Activated CD8-positive, alpha-beta memory T cell treated with anti-CD3 and anti-CD28 coated beads for 4 hours (primary cell): Measurements from ENCODE around the gene MAB21L3.

Experiments
- DNase-seq, 2 donors: peaks; one replicate each; pipeline ENCODE4 v3.0.0-alpha.2; 2020; ENCODE audit warnings: low read depth in 2 of 2

Gene MAB21L3

DNA sequence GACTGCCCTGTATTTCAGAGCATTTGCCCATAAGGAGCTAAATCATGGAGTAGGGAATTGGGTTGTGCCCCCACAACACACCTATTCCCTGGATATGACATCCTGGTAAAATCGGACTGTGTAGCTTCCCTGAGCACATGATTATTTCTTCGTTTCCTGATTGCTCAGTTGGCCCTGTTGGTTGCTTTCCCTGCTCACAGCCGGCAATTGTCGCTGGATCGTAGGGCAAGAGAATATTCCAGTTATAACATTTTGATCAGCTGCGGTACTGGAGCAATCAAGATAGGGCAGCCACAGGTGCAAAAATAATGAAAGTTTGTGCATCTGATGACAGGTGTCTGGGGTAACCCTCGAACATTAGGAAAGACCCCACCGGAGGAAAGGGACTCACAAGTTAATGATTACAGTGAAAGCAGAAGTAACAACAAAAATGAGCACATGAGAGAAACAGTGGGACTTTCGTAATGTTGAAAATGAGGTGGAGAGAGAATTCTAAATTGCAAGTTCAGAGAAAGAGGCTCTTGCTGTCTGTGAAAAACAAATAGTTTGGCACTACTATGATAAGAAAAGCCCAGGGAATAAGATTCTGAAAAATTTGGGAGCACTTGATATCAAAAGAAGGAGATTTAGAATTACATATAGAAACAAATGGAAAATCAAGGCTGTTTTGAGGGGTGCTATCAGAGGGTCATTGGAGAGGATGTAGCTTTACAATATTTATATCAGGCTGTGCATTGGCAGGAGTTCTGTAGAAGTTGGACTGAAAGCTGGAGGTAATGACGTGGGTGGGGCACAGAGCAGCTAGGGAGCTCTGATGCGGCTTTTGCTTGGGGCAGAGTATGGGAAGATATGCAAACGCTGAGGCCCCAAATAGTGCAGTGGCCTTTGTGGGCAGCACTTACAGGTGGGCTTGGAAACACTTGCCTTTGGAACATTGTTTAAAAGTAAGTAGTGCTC is at the start of gene MAB21L3:
Gene MAB21L3, plus strand, starts transcription at position 833 of the 957 bp plus-strand sequence. CDS start 1,217 bp downstream, outside the sequence.
- no peak for DNase-seq

DNA sequence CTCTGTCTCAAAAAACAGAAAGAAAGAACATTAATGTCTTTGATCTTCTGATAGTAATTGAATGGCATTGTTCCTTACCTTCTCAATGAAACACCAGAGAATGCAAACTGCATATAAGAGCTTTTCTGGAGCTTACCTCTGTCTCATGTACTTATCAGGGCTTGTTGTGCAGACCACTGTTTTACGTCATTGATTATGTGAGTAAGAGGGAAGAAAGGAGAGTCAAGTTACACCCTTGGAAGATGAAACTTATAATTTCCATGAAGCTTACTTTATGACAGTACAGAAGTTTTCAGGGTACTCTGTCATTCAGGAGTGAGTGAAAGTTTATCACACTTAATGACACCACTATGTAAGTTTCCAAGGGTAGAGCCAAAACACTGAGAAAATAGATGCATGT is 49.0 kb upstream of the MAB21L3 start:
- DNase-seq = no peak

DNA sequence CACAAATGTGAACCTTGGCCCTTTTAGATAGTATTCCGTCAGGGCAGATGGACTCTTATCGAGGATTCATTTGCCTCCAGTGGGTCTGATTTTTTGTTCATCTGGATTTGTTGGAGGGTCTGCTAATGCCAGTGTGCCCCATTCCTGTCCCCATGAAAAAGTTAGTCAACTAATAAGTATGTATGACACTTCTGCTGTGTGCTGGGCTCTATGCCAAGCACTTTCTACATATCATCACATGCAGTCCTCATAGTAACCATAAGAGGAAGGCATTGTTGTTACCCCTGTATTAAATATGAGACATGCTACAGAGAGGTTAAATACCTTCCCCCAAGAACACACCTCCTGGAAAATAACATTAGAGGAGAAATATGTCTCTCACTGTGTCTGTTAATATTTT is 46.6 kb upstream of the MAB21L3 start:
- DNase-seq = no peak

DNA sequence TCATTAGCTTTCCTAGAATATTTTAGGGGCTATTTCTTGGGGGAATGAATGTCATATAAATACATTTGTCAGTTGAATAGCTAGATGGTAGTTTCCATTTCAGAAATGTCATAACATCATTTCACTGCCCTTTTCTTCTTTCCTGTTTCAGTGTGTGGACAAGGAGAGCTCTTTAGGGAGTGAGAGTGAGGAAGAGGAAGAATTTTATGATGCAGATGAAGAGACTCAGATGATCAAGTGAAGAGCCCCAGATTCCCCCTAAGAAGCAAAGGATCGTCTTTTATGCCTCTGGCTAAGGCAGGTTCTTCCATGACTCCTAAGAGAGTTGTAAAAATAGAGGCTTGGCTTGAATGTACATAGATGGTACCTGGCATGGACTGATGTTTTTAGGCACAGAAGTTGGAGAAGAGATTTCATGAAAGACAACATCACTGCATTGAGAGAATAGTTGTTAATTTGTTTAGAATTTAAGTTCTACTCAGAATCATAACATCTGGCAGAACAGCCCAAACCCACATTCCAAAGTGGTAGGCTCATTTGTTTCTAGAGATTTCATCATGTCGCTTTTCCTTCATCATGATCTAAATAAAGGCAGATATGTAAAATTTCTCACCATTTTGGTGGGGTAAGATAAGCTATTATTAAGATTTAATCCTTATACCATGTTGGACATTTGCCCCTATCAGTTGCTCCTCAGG is 44.2 kb upstream of the MAB21L3 start:
- no peak for DNase-seq

DNA sequence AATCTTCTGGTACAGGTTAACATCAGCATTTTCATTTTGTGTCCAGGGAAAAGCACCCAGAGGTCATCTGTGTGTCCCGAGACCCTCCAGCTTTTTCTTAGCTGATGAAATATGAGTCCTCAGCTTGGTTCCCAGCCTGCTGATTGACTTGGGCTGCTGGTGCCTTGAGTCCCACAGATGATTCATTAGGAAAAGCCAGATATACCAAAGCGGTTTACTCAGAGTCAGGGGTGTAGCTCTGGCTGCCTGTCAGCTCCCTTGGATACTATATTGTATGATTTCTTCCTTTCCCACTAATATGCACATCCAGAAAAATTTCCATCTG is 43.7 kb upstream of the MAB21L3 start:
- DNase-seq = no peak

DNA sequence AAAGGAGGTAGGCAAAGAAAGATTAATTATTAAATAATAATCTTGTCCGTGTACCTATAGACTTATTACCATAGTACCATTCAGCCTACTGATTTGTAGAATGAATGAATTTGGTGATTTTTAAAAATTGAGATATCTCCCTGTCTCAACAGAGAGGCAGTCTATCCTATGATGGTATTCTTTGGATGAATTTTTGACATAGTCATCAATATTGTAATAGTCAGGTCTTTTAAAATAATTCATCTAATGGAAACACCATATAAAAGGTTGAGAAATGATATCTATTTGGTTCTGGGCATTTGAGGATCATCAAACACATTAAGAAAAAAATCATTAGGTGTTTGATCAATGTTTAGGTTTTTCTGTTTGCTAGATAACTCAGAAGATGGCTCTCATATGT is 35.6 kb upstream of the MAB21L3 start:
- DNase-seq = no peak

DNA sequence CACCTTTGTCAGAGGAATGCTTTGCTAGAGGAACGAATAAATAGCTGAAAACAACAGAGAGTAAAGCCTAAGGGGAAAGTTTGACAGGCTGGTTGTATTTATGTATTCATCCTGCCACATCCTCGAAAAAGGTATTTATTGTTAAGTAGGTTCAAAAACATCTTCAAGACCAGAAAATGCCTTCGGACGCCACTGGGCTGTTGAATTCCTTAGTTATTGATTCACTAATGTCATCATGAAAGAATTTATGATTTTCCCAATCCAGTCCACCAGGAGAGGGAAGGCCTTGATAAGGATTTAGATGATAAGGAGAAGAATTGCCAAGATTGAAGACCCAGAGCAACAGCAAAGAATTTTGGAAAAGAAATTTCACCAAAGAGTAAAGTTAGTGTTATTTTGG is 35.2 kb upstream of the MAB21L3 start:
- no peak for DNase-seq

DNA sequence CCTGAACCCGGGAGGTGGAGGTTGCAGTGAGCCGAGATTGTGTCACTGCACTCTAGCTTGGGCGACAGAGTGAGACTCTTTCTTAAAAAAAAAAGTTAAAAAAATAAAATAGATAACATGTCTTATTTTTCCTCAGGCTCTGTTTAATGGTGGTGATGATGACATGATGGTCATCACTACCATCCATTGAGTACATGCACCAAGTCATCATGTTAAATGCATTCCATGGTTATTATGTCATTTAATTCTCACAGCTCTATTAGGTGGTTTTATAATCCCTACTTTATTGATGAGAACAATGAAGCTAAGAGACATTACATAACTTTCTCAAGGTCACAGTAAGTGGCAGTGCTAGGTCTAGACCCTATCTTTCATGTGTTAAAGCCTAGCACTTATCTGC is 34.4 kb upstream of the MAB21L3 start:
- no peak for DNase-seq

DNA sequence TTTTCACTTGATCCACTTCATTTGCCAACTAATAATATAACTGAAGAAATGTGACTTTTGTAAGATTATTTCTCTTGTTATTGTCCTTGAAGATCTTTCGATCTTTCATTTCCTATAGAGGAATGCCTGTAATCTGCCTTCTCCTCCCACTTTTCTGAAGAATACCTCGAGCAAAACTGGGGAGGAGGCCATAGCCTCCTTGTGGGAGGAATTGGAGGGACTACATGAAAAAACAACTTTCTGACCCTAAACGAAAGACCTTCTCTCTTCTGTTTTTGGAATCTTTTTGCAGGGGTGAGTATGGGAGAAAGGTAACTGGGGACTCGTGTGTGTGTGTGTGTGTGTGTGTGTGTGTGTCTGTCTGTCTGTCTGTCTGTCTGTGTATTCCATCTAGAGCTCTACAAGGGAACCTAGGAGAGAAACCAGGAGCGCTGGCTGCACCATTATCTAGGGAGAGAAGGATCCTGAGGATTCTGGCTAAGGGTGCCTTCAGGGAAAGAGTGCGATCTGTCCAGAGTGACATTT is 32.4 kb upstream of the MAB21L3 start:
- no peak for DNase-seq

DNA sequence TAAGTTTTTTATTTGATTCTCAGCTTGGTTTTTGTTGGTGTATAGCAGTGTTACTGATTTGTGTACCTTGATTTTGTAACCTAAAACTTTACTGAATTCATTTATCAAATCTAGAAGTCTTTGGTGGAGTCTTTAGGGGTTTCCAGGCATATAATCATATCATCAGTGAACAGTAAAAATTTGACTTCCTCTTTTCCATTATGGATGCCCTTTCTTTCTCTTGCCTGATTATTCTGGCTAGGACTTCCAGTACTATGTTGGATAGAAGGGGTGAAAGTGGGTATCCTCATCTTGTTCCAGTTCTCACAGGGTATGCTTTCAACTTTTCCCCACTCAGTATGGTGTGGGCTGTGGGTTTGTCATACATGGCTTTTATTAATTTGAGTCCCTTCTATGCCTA is 23.6 kb upstream of the MAB21L3 start:
- DNase-seq = no peak

DNA sequence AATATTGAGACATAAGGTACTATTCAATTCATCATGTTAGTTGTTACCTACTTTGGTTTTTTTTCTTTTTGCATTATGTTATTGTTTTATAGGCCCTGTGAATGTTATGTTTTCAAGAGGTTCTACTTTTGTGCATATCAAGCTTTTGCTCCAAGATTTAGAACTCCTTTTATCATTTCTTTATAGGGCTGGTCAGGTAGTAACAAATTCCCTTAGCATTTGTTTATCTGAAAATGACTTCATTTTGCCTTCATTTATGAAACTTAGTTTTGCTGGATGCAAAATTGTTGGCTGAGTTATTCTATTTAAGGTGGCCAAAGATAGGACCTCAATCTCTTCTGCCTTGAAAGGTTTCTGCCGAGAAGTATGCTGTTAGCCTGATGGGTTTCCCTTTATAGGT is 21.3 kb upstream of the MAB21L3 start:
- DNase-seq = no peak

DNA sequence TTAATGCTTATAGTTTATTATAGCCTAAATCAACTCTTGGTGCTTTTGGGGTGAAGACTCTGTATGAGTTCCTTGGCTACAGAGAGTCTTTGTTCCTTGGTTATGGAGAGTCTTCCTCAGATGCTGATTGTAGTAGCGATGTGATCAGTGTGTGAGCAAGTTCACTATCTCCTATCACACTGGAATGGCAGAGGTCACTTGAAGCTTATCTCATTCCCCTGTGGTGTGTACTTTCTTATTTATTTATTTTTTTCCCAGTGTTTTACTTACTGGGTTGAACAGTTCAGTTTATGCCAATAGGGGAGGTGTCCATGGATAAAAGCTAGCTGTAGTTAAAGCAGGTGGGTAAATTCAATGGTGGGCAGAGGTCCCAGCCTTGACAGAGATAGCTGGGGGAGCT is 20.1 kb upstream of the MAB21L3 start:
- no peak for DNase-seq

DNA sequence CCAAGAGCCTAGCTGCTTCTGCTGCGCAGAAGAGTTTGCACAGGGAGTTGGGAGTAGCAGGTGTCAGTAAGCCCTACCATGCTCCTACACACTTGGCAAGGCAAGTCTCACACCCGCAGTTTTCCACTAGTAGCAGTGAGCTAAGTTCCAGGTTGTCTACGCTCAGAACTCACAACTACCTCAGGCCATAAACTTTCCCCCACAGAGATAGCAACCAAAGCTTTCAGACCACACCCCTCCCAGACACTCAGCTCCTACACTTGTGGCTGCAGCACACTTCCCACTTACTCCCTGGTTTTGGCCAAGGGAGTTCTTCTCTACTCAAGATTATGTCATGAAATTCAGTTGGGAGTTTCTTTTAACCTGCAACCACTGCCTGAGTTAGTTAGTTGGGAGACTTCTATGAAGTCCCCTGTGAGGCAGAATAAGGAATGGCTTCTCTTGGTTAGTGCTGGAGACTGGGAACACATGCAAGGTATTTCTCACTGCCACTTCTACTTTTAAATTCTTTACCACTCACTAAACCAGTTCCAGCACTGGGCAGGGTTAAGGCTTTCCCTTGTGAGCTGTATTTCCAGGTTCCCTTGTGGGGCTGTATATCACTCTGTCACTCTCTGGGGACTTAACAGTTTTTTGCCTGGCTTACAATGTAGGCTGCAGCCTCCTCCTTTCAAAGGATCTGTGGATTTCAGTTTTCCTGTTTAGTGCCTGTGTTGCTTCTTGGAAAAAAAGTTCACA is 18.3 kb upstream of the MAB21L3 start:
- no peak for DNase-seq

DNA sequence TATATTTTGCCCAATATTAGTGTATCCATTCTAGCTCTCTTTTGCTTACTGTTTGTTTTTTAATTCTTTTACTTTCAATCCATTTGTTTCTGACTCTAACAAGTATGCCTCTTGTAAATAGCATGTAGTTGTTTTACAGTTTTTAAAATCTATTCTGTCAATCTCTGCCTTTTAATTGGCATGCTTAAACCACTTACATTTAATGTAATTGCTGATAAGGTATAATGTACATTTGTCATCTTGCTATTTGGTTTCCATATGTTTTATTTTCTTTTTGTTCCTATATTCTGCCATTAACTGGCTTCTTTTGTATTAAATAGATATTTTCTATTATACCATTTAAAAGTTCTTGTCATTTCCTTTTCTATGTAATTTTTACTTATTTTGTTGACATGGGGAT is 16.2 kb upstream of the MAB21L3 start:
- no peak for DNase-seq

DNA sequence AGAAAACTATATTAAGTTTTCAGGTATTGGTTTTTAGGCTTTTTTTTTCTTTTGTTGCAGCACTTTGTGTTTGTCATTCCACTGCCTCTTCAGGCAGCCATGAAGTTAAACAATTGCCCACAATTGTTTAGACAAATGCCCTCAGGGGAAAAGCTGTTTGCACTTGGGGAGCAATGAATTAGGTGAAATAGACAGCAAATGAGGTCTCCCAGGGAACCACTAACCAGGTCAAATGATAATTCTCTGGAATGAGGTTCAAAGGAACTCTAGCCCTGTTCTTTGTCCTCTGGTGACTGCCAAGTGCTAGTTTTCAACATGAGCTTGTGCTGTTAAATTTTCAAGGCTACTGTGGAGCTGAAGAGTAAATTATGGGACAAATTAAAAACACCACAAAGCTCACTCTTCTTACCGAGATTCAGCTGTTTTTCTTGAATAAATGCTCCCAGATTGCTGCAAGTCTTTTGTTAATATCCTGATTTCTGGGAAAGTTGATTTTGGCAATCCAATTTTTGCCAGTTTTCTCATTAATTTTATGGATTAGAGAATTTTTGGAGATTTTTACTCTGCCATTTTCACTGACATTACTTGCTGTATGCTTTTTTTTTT is 15.1 kb upstream of the MAB21L3 start:
- no peak for DNase-seq

DNA sequence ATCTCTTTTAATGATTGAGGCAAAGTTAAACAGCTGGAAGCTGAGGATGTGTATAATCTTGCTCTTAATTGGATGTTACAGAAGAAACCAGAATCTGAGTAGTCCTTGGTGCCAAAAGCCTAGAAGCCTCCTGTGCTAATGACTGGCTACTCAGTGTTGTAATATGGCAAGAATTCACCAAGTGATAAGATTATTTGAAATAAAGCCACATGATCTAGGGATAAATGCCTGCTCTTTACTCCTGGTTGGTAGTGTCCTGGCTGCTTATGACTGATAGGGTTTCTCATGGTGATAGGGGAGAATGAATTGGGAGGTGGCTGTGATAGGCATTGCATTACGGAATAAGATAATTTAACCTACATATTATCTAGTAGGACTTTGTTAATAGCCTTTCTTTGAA is 13.6 kb upstream of the MAB21L3 start:
- DNase-seq = no peak

DNA sequence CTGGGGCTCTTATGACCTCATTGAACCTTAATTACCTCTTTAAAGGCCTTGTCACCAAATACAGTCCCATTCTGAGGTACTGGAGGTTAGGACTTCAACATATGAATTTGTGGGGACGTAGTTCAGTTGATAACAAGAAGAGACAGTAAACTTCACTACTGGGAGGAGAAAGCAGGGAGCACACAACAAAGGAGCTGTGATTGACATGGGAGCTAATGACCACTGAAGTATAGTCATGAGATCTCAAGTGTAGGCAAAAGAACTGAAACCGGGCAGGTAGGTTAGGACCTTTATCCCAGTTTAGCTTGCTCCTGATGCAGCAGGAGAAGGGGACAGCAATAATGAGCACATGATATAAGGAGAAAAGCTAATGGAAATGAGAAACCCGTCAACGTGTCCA is 11.8 kb upstream of the MAB21L3 start:
- DNase-seq = no peak

DNA sequence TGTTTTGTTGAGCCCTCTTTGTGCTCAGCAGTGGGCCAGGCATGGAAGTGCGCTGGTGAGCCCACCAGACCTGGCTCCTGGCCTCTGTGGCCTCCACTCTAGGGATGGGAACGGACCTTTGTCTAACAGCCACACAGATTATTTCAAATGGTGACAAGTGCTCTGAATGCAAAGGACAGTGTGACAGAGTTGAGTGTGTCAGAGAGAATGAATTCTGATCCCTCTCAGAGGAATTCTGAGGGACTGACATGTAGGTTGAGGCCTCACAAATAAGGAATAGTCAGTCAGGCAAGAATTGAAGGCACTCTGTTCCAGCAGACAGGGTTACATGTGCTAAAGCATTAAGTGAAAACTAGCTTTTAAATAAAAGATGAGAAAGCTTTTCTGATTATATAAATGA is 11.3 kb upstream of the MAB21L3 start:
- DNase-seq = no peak

DNA sequence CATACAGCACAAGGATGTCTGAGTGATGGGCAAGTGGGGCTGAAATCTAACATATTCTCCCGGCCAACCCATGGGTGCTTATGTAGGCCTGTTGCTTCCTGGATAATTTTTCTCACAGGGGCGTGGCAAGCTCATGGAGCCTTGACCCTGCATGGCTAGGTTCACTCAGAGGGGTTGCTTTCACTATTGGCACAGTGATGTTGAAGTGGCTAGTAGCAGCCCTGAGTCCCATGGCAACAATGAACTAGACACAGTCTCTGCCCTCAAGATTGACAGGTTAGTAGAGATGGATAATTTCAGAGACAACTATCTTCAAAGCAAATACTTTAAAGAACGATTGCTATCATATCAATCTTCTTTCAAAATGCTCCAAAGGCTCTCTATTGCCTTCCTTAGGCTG is 6.5 kb upstream of the MAB21L3 start:
- no peak for DNase-seq

DNA sequence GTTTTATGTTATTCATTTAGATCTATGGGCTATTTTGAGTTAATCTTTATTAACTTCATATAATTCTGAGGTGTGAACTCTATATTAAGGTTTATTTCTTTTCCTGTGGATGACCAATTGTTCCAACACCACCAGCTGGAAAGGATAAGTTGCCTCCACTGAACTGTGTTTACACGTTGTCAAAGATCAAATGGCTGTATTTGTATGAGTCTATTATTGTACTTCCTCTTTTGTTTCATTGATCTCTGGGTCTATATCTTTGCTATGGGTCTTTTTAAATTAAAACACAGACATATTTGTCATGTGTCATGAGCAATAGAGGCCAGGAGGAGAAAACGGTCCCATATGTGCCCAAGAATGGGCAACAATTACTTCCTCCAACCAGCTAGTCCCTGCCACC is 5.2 kb upstream of the MAB21L3 start:
- no peak for DNase-seq

DNA sequence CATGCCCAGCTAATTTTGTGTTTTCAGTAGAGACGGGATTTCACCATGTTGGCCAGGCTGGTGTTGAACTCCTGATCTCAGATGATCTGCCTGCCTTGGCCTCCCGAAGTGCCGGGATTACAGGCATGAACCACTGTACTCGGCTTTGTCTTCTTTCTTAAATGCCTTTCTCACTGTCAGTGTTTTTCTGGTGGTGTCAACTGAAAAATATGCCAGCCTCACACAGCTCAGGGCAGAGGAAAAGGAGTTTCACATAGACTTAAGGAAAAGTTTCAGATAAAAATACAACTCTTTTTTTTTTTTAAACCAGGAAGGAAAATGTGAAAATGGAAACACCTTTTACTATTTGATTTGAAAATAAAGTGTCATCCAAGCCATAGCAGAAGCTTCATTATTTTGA is 4.6 kb upstream of the MAB21L3 start:
- no peak for DNase-seq

DNA sequence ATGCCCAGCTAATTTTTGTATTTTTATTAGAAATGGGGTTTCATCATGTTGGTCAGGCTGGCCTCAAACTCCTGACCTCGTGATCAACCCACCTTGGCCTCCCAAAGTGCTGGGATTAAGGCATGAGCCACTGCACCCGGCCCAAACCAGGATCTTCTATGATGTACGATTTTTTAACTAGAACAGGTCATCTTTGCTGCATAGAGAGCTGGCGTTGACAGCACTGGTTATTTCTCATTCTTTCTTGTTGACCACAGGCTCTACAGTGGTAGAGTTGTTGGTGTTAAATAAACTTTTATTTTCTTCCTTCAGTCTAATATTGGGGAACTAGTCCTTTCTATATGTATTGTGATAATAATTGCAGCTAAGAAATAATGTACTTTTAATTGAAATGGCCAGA is 3.8 kb upstream of the MAB21L3 start:
- DNase-seq = no peak
